Measurements from ENCODE around the gene ADAMTSL3.

ADAMTSL3 gene

DNA sequence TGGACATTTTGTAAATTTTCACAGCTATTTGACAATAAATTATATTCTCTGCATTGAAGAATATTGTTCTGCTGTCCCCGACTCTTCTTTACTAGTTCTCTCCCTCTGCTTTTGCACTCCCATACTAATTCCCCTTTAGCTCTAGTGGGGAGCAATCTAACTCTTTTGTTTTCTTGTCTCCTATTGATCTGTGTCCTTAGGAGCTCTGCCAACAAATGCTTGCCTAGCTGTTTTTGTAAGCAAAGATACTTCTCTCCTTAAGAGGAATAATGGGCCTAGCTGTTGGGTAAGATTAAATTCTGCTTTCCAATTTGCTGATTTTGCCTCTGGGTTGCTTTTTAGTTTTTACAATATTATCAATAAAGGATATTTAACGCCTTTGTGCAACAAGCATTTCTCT lies 17.7 kb downstream of the ADAMTSL3 start:
- no peak for DNase-seq (ENCODE audit: low read depth)

DNA sequence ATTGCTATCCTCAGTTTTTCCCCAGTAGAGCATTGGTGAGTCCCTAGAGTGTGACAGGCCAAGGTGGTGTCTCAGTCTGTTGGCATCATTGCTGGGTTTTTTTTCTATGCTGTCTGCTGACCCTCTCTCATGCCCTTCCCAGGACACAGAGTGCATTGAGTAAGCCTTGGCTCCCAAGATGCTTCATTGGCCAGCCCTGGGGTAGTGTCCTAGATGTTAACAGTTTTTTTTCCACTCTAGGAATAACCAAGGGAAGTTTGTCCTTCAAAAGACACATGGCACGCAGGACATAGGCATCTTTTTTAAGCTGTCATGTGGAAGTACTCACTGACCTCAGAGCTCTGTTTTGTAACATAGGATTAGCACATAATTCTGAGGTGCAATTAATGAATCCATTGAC lies 19.5 kb downstream of the ADAMTSL3 start:
- no peak for DNase-seq (ENCODE audit: low read depth)
- no peak overlapping the region for H3K4me3 ChIP-seq (ENCODE audit: low read depth, low read length)
- TF ChIP-seq, protein P1, sequence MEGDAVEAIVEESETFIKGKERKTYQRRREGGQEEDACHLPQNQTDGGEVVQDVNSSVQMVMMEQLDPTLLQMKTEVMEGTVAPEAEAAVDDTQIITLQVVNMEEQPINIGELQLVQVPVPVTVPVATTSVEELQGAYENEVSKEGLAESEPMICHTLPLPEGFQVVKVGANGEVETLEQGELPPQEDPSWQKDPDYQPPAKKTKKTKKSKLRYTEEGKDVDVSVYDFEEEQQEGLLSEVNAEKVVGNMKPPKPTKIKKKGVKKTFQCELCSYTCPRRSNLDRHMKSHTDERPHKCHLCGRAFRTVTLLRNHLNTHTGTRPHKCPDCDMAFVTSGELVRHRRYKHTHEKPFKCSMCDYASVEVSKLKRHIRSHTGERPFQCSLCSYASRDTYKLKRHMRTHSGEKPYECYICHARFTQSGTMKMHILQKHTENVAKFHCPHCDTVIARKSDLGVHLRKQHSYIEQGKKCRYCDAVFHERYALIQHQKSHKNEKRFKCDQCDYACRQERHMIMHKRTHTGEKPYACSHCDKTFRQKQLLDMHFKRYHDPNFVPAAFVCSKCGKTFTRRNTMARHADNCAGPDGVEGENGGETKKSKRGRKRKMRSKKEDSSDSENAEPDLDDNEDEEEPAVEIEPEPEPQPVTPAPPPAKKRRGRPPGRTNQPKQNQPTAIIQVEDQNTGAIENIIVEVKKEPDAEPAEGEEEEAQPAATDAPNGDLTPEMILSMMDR (conservative IDR thresholded peaks at IDR 0.05; ENCODE audit: low read depth, low read length) = no peak

More for the DNA sequence above, 17.7 kb downstream of the ADAMTSL3 start:
- no peak overlapping the region for H3K4me3 ChIP-seq (ENCODE audit: low read depth, low read length)
- TF ChIP-seq, protein P1 (conservative IDR thresholded peaks at IDR 0.05; ENCODE audit: low read depth, low read length) = no peak

DNA sequence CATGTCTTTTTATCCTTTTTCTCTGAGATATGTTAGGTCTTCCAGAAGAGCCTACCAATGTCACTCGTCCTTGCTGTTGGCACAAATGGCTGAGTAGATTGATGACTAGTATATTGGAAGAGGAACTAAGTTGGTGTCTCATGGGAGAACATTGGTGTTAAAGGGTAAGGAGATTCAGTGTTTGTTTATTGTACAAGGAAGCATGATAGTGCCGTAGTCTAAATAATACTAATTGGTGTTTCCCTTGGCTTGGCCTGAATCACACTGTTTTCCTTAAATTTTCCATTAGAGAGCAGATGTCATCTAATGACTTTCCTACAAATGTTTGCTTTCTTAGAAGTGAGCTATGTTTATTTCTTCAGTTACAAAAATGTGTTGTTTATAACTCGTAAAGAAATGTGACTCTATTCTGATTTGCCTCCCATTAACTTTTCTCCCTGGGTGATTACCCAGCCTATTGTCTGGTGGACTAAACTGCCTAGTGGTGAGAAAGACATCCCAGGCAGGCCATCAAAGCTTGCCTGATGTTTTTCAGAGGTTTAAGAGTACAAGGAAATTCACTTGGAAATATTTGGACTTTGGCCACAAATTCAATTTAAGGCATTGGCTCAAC lies 28.7 kb downstream of the ADAMTSL3 start:
- no peak overlapping the region for H3K4me3 ChIP-seq (ENCODE audit: low read depth, low read length)
- no peak for DNase-seq (ENCODE audit: low read depth)
- TF ChIP-seq, protein P1 (conservative IDR thresholded peaks at IDR 0.05; ENCODE audit: low read depth, low read length) = no peak

DNA sequence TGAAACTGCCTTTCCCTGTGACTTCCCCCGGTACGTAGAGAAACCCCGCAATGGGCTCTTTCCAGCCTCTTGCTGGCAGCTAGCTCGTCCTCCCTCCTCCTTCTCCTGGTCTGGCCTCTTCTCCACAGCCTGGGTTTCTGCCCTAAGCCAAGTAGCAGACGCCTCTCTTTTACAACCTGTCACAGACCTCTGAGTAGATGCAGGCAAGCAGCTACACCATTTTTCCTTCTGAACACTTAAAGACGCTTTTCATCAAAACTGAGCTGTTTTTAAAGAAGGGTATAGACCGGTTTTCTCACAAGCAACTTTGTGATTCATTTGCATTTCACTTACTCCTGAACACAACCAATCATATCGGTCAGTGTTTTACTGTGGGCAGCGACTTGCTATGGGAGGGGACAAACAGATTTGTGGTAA lies 32.0 kb downstream of the ADAMTSL3 start:
- no peak for DNase-seq (ENCODE audit: low read depth)
- H3K4me3 ChIP-seq (ENCODE audit: low read depth, low read length) = no peak overlapping the region
- TF ChIP-seq, protein P1 (conservative IDR thresholded peaks at IDR 0.05; ENCODE audit: low read depth, low read length) = no peak

DNA sequence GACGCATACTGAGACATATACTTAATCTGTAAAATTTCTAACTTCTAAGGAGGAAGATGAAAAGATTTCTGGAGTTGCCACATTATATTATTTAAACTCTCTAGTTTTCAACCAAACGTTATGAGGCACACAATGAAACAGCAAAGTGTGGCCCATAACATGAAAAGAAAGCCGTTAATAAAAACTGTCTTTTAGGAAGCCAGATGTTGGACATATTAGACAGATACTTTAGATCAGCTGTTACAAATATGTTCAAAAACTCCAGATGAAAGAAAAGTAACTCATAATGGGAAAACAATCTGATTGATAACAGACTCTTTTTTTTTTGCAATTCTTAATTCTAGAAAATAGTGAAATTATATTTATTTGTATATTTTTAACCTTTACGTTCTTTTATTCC lies 34.3 kb downstream of the ADAMTSL3 start:
- DNase-seq (ENCODE audit: low read depth) = no peak
- TF ChIP-seq, protein P1 (conservative IDR thresholded peaks at IDR 0.05; ENCODE audit: low read depth, low read length) = no peak
- H3K4me3 ChIP-seq (ENCODE audit: low read depth, low read length) = no peak overlapping the region

DNA sequence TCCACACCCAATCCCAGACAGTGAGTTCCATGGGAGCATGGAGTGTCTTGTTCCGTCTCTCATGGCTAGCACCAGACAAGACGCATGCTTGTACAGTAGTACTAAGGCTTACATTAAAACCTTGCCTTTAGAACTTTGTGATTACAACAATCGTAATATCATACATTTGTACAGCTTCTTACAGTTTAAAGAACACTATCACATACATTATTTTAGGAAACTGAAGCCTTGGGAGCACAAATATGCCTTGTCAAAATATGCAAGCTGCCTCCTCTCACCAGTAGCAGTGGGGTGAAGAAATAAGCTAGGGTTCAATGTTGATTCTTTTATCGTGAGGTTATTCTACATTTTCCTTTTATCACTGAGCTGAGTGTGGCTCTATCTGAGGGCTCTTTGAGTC lies 36.8 kb downstream of the ADAMTSL3 start:
- TF ChIP-seq, protein P1 (conservative IDR thresholded peaks at IDR 0.05; ENCODE audit: low read depth, low read length) = no peak

More for the DNA sequence above, 36.8 kb downstream of the ADAMTSL3 start:
- H3K4me3 ChIP-seq (ENCODE audit: low read depth, low read length) = no peak overlapping the region
- DNase-seq (ENCODE audit: low read depth) = no peak

Data from choroid plexus epithelial cell (primary cell).